Measurements from ENCODE around the gene PCDHA3.

PCDHA3 gene

GRCh38 chr5:140800816-140801493, at the start of gene PCDHA3:
Gene PCDHA3 (plus strand): TSS chr5:140801057.
- Histone ChIP-seq H3K27me3 (peaks cover 0 to 7% of the 10 kb centered on the region in 2 donors), H3K4me3 (peak within 1 kb of the TSS; percentile 37 to 40), H3K4me1 (no peaks in the 10 kb centered on the region), H3K36me3 (peaks cover 0 to 4% (median 0%) of the 10 kb centered on the region in 3 donors), H3K27ac (no peak within 1 kb of the TSS), H3K9me3 (peaks cover 0 to 45% (median 45%) of the 10 kb centered on the region in 3 donors)
- TF ChIP-seq, protein P1, sequence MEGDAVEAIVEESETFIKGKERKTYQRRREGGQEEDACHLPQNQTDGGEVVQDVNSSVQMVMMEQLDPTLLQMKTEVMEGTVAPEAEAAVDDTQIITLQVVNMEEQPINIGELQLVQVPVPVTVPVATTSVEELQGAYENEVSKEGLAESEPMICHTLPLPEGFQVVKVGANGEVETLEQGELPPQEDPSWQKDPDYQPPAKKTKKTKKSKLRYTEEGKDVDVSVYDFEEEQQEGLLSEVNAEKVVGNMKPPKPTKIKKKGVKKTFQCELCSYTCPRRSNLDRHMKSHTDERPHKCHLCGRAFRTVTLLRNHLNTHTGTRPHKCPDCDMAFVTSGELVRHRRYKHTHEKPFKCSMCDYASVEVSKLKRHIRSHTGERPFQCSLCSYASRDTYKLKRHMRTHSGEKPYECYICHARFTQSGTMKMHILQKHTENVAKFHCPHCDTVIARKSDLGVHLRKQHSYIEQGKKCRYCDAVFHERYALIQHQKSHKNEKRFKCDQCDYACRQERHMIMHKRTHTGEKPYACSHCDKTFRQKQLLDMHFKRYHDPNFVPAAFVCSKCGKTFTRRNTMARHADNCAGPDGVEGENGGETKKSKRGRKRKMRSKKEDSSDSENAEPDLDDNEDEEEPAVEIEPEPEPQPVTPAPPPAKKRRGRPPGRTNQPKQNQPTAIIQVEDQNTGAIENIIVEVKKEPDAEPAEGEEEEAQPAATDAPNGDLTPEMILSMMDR (IDR thresholded peaks at IDR 0.05) = peak; percentile 12 to 19
- intact Hi-C loops (cut with DNase I; ENCODE audit: low total_unique reads) = loop anchor here (10.0 kb wide), 1 partner anchor 244 kb away; no protein-coding TSS in a partner anchor
- DNase-seq = peak in 1 of 2 donors; percentile 60

DNA sequence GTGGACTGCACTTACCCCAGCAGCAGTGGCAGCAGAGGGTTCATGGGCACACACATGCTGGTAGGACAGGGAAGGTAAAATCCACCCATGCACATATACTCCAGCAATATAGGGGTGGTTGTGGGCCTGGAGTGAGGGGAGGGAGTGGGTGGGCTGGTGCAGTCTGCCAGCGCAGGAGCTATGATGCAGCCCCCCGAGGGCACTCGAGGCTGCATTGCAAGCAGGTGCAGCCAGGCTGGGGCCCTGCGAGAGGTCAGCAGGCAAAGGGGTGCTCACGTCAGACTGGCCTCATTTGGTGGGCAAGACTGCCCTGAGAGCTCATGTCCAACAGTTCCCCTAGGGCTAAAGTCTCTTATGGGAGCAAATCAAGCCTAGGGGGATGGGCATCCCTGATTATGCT, 47.3 kb upstream of the PCDHA3 start:
- no peak overlapping the region for H3K27ac ChIP-seq
- TF ChIP-seq, protein P1 (IDR thresholded peaks at IDR 0.05) = no peak

DNA sequence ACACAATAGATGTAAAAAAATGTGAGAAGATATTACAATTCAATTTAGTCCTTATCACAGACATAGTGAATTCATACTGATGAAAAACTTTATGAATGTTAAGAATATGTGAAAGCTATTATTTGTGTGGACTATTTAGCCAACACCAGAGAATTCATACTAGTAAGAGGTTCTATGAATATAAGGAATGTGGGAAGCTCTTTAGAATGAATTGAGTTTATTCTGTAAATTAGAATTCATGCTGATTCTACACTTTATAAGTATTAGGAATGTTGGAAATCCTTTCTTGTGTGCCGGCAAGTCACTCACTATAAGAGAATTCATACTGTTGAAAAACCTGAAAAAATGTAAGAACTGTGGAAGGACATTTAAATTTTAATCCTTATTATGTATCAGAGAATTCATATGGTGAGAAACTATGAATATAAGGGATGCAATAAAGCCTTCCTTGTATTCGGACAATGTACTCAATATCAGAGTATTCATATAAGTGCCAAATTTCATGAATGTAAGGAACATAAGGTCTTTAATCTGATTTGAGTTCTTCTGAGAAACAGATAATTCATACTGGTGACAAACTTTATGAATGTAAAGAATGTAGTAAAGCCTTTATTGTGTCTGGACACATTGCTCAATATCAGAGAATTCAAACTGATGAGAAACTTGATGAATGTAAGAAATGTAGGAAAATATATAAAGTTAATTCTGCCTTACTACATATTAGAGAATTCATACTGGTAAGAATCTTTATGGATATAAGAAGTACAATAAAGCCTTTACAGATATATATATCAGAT, 36.5 kb upstream of the PCDHA3 start:
- DNase-seq = no peak
- Histone ChIP-seq H3K27me3 (no peaks in the 10 kb centered on the region), H3K36me3 (peaks cover 0 to 3% (median 0%) of the 10 kb centered on the region in 3 donors), H3K4me3 (no peak overlapping the region), H3K4me1 (no peaks in the 10 kb centered on the region), H3K9me3 (peaks cover 20 to 96% (median 90%) of the 10 kb centered on the region in 3 donors), H3K27ac (no peak overlapping the region)
- TF ChIP-seq, protein P1 (IDR thresholded peaks at IDR 0.05) = no peak
- intact Hi-C loops (cut with DNase I; ENCODE audit: low total_unique reads) = no loop called here

More for the DNA sequence above, 47.3 kb upstream of the PCDHA3 start:
- no peak for DNase-seq
- no peaks in the 10 kb centered on the region for H3K4me1 ChIP-seq
- H3K4me3 ChIP-seq = no peak overlapping the region
- peaks cover 0 to 3% (median 0%) of the 10 kb centered on the region in 3 donors for H3K36me3 ChIP-seq
- no peaks in the 10 kb centered on the region for H3K27me3 ChIP-seq
- intact Hi-C loops (cut with DNase I; ENCODE audit: low total_unique reads) = no loop called here
- H3K9me3 ChIP-seq = peaks cover 0 to 62% (median 48%) of the 10 kb centered on the region in 3 donors

- Histone ChIP-seq H3K27ac (no peak overlapping the region), H3K36me3 (peaks cover 0 to 3% (median 0%) of the 10 kb centered on the region in 3 donors), H3K9me3 (peaks cover 11 to 98% (median 80%) of the 10 kb centered on the region in 3 donors), H3K27me3 (no peaks in the 10 kb centered on the region), H3K4me3 (no peak overlapping the region), H3K4me1 (no peaks in the 10 kb centered on the region)
- intact Hi-C loops (cut with DNase I; ENCODE audit: low total_unique reads) = no loop called here
- TF ChIP-seq, protein P1 (IDR thresholded peaks at IDR 0.05) = no peak
- no peak for DNase-seq
Observed at GRCh38 chr5:140767444-140767843, 33.4 kb upstream of the PCDHA3 start.

GRCh38 chr5:140780512-140780911, 20.3 kb upstream of the PCDHA3 start:
- intact Hi-C loops (cut with DNase I; ENCODE audit: low total_unique reads) = no loop called here
- H3K4me3 ChIP-seq = no peak overlapping the region
- TF ChIP-seq, protein P1 (IDR thresholded peaks at IDR 0.05) = no peak

More at GRCh38 chr5:140780512-140780911, 20.3 kb upstream of the PCDHA3 start:
- H3K4me1 ChIP-seq = no peaks in the 10 kb centered on the region
- no peaks in the 10 kb centered on the region for H3K36me3 ChIP-seq
- no peak for DNase-seq
- peaks cover 0 to 66% (median 61%) of the 10 kb centered on the region in 3 donors for H3K9me3 ChIP-seq
- H3K27ac ChIP-seq = no peak overlapping the region
- no peaks in the 10 kb centered on the region for H3K27me3 ChIP-seq
